ENCODE measurements around the gene SSTR4.

Gene SSTR4

GRCh38 chr20:23068283-23068682 lies 33.2 kb downstream of the SSTR4 start:
- no peak for DNase-seq

GRCh38 chr20:23069108-23069507 lies 34.0 kb downstream of the SSTR4 start:
- no peak for DNase-seq

GRCh38 chr20:23071398-23071797 lies 36.3 kb downstream of the SSTR4 start:
- DNase-seq = no peak

- DNase-seq = no peak
Observed at GRCh38 chr20:23071996-23072395, 36.9 kb downstream of the SSTR4 start.

- DNase-seq = no peak
Observed at GRCh38 chr20:23072892-23073586, 37.9 kb downstream of the SSTR4 start.

GRCh38 chr20:23074052-23074451 lies 38.9 kb downstream of the SSTR4 start:
- DNase-seq = no peak

GRCh38 chr20:23077277-23077676 lies 42.2 kb downstream of the SSTR4 start:
- DNase-seq = no peak

GRCh38 chr20:23078351-23079015 lies 43.4 kb downstream of the SSTR4 start:
- peak in 1 of 2 experiments; percentile 84 for DNase-seq

GRCh38 chr20:23079016-23079351 lies 43.9 kb downstream of the SSTR4 start:
- DNase-seq = peak in 1 of 2 experiments; percentile 85

GRCh38 chr20:23079926-23080325 lies 44.8 kb downstream of the SSTR4 start:
- DNase-seq = no peak

GRCh38 chr20:23080521-23080920 lies 45.4 kb downstream of the SSTR4 start:
- DNase-seq = no peak

GRCh38 chr20:23081263-23081819 lies 46.2 kb downstream of the SSTR4 start:
- DNase-seq = no peak

GRCh38 chr20:23082846-23083552 lies 47.9 kb downstream of the SSTR4 start:
- no peak for DNase-seq

- DNase-seq = no peak
Observed at GRCh38 chr20:23083553-23084220, 48.6 kb downstream of the SSTR4 start.

GRCh38 chr20:23084282-23084844 lies 49.3 kb downstream of the SSTR4 start:
- DNase-seq = no peak

GRCh38 chr20:23084845-23085365 lies 49.8 kb downstream of the SSTR4 start:
- no peak for DNase-seq

GRCh38 chr20:23085436-23086055 lies 50.4 kb downstream of the SSTR4 start:
- no peak for DNase-seq

GRCh38 chr20:23086056-23086566 lies 51.0 kb downstream of the SSTR4 start, which contains the start of gene CD93:
Gene CD93, minus strand, starts transcription at chr20:23086324. Its CDS starts 132 bp downstream, at chr20:23086192.
- no peak for DNase-seq

- DNase-seq = no peak
Observed at GRCh38 chr20:23086931-23087411, 51.9 kb downstream of the SSTR4 start.

- DNase-seq = no peak
Observed at GRCh38 chr20:23087587-23088251, 52.6 kb downstream of the SSTR4 start.

All from NCI-H2081 (cell line).